ENCODE results near the gene DLK2. TPM values are rescaled to one million over a fixed set of nuclear protein-coding genes. Genes with fewer than 3 reads are reported as not detected.

DLK2 gene
- total RNA-seq, 1 donor from 2014 or later, result 1.2 TPM

GRCh38 chr6:43454290-43454695 lies 1.1 kb downstream of the DLK2 start:
- no peak for DNase-seq (ENCODE audit: low read depth in 2 of 2)

- DNase-seq (ENCODE audit: low read depth in 2 of 2), result no peak
Measured at GRCh38 chr6:43453831-43454230, 1.5 kb downstream of the DLK2 start.

DNA sequence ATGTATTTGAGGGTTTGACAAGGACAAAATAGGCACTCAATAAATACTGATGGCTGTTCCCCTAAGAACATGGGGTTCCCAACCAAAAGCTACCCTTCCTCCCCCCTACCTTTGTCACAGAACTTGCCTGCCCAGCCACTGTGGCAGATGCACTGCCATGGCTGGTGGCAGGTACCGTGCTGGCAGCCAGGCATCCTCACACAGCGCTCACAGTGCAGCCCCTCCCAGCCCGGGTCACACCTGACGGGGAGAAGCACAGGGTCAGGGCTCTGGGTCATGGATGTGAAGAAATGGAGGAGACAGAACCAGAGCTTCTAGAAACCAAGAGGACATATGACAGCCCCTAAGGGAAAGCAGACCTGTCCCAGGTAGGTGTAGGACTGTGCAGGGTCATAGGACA lies 2.5 kb downstream of the DLK2 start:
- DNase-seq (ENCODE audit: low read depth in 2 of 2), result no peak

DNA sequence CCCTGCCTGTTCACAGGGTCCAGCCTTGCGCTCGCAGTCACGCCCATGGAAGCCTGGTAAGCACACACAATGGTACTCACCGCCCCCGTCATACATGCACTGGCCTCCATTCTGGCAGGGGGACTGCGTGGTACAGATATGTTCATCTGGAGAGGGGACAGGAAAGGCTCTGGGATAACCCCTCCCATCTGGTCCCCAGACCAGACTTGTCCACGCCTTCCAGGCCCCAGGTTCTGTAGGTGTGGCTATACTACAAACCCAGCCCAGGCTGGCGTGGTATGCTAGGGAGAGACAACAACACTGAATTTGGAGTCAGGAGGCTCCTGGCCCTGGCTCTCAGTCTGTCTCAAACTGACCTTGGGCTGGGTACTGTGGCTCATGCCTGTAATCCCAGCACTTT lies 3.4 kb downstream of the DLK2 start:
- DNase-seq (ENCODE audit: low read depth in 2 of 2), result no peak

DNA sequence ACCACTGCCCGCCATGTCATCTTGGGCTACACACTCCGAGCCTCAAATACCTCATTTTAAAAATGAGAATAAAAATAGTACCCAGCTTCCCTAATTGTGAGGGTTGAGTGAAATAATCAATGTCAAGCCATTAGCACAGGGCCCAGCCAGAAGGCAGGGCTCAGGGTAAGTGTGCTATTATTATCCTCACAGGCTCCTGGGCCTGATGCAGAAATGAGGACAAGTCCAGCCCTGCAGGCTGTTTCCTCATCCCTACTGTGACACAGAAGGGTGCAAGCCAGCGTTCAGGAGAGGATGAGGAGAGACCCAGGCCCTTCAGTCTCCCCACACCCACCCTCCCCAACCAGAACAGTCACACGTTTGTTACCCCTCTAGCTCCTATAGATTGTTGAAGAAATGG lies 4.0 kb downstream of the DLK2 start:
- no peak for DNase-seq (ENCODE audit: low read depth in 2 of 2)

DNA sequence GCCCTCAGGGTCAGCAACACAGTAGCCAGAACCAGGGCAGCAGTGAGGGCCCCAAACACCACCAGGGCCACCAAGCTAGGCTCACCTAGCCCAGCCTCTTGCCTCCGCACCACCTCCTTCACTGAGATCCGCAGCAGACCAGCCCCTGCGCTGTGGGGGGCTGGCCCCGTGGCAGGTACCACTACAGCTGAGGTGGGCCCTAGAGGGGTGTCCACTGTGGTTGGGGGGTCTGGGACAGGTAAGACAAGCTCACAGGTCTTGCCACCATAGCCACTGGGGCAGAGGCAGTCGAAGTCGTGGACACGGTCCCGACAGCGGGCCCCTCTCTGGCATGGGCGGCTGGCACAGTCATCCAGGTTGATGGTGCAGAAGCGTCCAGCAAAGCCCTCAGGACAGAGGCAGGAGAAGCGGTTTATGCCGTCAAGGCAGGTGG lies 4.6 kb downstream of the DLK2 start:
- DNase-seq (ENCODE audit: low read depth in 2 of 2), result no peak

DNA sequence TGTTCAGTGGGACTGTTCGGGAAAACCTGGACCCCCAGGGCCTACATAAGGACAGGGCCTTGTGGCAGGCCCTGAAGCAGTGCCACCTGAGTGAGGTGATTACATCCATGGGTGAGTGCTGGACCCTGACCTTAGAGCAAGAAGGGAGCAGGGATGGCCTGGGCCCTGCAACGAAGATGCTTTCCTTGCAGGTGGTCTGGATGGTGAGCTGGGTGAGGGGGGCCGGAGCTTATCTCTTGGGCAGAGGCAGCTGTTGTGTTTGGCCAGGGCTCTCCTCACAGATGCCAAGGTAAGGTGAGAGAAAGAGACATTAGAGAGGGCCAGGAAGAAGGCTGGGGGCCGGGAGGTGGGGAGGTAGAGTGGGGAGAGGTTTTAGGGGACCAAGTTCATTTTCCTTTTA lies 6.4 kb downstream of the DLK2 start:
- no peak for DNase-seq (ENCODE audit: low read depth in 2 of 2)

- DNase-seq (ENCODE audit: low read depth in 2 of 2), result no peak
Measured at GRCh38 chr6:43447604-43448003, 7.7 kb downstream of the DLK2 start.

- no peak for DNase-seq (ENCODE audit: low read depth in 2 of 2)
Measured at GRCh38 chr6:43445576-43445975, 9.8 kb downstream of the DLK2 start.

- no peak for DNase-seq (ENCODE audit: low read depth in 2 of 2)
Measured at GRCh38 chr6:43444582-43444981, 10.8 kb downstream of the DLK2 start.

- no peak for DNase-seq (ENCODE audit: low read depth in 2 of 2)
Measured at GRCh38 chr6:43444036-43444435, 11.3 kb downstream of the DLK2 start.

- no peak for DNase-seq (ENCODE audit: low read depth in 2 of 2)
Measured at GRCh38 chr6:43442935-43443334, 12.4 kb downstream of the DLK2 start.

DNA sequence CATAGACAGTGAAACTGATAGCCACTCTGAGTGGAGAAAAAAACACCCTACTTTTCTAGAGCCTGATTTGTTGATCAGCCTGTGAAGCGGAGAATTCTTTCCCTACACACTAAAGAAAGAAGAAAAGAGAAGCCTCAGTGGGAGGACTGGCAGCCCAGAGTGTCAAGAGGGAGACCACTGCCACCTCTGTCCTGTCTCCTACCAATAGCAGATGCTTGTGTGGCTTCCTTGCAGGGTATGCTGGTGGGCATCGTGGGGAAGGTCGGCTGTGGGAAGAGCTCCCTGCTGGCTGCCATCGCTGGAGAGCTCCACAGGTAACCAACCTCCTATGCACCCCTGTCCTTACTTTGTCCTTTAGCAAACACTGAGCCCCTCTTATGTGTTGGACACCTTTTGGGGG lies 17.6 kb downstream of the DLK2 start:
- DNase-seq (ENCODE audit: low read depth in 2 of 2), result no peak

DNA sequence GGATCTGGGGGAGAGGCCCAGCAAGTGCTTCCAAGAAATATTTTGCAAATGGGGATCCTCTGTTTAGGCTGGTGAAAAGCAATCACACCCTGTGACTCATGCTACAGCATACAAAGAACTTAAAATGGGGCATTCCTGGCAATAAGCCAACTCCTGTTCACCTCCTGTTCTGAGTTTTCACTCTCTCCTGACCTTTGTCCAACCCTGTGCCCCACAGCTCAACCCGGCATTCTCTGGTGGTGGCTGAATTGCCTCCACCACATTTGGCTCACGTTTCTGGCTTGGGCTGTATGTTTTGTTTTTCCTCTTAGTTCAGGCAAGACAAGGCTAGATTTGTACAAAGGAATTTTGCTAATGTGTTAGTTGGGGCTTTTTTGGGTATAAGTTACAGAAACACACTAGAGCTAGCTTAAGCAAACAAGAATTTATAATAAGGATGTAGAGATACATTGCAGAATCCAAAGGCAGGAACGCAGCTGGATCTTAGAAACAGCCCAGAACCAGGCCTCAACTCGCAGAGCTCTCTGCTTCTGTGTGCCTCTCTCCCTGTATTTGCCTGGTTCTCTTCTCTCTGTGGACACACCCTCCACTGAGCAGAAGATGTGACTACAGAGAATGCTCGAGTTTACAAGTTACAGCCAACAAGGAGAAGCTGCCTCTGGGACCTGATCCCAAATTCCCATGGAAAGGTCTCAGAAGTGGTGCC lies 18.6 kb downstream of the DLK2 start:
- DNase-seq (ENCODE audit: low read depth in 2 of 2), result peak; percentile 66 to 83

GRCh38 chr6:43435682-43436437 lies 19.5 kb downstream of the DLK2 start:
- no peak for DNase-seq (ENCODE audit: low read depth in 2 of 2)

DNA sequence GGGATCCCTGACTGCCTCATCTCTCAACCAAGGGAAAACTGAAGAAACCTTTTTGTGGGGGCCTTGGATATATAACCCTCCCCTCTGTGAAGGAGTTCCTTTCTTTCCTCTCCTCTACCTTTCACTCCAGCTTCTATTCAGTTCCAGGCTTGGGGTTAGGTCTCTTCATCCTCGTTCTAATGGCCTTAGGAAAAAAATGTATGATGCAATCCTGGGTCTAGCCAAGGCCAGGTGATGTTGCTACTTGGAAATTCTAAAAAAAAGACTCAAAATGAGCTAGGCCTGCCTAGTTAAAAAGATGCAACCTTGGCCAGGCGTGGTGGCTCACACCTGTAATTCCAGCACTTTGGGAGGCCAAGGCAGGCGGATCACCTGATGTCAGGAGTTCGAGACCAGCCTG lies 20.4 kb downstream of the DLK2 start:
- DNase-seq (ENCODE audit: low read depth in 2 of 2), result no peak

DNA sequence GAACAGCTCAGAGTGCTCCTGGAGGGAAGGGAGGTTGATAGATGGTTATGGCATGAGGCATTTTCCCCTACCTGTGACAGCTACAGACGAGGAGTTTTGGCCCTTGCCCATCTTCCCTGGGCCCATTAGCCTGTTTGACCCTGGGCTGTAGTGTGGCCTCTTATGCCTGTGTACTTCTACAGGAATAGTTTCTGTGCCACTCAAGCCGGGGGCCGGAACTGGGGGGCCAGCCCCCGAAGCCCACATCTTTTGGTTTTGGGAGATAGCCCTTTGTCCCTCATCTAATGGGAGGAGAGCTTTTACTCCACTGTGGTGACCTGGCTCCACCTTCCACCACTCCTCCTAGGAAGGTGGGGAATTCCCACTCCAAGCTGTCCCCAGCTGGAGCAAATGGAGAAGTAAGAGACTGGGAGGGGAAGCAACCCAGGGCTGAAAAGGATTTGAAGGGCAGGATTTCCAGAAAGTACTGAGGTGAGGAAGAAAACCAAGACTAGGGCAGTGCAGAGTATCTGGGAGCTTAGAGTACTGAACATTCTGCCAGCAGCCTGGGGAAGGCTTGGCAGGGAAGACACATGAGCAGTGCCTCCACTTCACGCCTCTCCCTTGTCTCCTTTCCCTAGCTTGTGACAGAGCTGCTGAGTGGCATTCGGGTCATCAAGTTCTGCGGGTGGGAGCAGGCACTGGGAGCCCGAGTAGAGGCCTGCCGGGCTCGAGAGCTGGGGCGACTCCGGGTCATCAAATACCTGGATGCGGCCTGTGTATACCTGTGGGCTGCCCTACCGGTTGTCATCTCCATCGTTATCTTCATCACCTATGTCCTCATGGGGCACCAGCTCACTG lies 21.1 kb downstream of the DLK2 start:
- DNase-seq (ENCODE audit: low read depth in 2 of 2), result no peak

GRCh38 chr6:43433148-43433547 lies 22.2 kb downstream of the DLK2 start:
- no peak for DNase-seq (ENCODE audit: low read depth in 2 of 2)

DNA sequence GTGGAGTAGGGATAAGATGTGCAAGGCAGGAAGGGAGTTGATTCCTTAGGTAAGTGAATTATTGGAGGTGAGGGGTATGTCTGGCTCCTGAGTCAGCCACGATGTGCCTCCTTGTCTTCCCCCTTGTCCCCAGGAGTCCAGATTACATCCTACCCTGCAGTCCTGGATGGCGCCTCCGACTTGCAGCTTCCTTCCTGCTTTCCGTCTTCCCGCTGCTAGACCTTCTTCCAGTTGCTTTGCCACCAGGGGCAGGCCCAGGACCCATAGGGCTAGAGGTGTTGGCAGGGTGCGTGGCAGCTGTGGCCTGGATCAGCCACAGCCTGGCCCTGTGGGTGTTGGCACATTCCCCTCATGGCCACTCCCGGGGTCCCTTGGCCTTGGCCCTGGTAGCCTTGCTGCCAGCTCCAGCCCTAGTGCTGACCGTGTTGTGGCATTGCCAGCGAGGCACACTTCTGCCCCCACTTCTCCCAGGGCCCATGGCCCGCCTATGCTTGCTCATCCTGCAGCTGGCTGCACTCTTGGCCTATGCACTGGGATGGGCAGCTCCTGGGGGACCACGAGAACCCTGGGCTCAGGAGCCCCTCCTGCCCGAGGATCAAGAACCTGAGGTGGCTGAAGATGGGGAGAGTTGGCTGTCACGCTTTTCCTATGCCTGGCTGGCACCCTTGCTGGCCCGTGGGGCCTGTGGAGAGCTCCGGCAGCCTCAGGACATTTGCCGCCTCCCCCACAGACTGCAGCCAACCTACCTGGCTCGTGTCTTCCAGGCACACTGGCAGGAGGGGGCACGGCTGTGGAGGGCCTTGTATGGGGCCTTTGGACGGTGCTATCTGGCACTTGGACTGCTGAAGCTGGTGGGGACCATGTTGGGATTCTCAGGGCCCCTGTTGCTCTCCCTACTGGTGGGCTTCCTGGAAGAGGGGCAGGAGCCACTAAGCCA lies 23.1 kb downstream of the DLK2 start:
- DNase-seq (ENCODE audit: low read depth in 2 of 2), result no peak

DNA sequence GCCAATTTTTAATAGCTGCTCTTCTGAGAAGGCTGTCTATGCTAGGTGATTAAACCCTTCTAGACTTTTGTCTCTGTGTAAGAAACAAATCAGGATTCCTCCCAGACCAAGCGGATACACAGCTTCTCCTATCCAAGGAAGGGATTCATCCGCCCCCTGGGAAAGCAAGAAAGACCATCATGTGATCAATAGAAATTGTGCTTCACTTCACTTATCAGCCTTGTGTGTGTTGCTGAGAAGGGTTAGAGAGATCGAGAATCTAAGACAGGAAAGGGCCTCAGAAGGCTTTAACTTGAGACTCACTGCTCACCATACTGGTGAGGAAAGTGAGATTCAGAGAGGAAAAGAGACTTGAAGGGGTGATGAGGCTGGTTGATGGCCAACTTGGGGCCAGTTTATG lies 26.5 kb downstream of the DLK2 start:
- no peak for DNase-seq (ENCODE audit: low read depth in 2 of 2)

DNA sequence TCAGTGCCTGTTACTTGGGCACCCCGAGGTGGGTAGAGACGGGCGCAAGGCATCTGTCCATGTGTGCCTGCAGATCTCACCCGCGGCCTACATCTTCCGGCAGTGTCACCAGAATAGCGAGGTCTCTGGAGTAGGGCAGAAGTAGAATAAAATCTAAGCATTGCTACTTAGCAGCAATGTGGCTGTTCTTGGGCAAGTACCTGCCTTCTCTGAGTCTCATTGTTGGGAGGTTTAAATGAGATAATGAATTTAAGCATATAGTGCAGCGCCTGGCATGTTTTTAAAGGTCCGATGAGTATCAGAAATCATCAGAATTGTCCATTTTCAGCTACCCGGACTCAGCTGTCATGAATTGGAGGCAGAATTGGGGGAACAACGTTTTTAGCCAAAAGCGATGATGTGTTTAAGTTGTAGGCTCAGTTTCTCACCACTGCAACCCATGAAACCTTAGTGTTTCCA lies 27.2 kb downstream of the DLK2 start:
- no peak for DNase-seq (ENCODE audit: low read depth in 2 of 2)

Measured in lung microvascular endothelial cell (primary cell).